Stimulated activated CD4-positive, alpha-beta T cell treated with anti-CD3 and anti-CD28 coated beads, Interleukin-15, amount 100 ng/mL, for 24 hours (primary cell): ENCODE results near the gene HMX1.
A peak's percentile ranks its signal among the peaks of the same experiment; 100 is the strongest.

Source experiments
- DNase-seq: peaks from one replicate; pipeline ENCODE4 v3.0.0-alpha.2; 2020

HMX1 gene

DNA sequence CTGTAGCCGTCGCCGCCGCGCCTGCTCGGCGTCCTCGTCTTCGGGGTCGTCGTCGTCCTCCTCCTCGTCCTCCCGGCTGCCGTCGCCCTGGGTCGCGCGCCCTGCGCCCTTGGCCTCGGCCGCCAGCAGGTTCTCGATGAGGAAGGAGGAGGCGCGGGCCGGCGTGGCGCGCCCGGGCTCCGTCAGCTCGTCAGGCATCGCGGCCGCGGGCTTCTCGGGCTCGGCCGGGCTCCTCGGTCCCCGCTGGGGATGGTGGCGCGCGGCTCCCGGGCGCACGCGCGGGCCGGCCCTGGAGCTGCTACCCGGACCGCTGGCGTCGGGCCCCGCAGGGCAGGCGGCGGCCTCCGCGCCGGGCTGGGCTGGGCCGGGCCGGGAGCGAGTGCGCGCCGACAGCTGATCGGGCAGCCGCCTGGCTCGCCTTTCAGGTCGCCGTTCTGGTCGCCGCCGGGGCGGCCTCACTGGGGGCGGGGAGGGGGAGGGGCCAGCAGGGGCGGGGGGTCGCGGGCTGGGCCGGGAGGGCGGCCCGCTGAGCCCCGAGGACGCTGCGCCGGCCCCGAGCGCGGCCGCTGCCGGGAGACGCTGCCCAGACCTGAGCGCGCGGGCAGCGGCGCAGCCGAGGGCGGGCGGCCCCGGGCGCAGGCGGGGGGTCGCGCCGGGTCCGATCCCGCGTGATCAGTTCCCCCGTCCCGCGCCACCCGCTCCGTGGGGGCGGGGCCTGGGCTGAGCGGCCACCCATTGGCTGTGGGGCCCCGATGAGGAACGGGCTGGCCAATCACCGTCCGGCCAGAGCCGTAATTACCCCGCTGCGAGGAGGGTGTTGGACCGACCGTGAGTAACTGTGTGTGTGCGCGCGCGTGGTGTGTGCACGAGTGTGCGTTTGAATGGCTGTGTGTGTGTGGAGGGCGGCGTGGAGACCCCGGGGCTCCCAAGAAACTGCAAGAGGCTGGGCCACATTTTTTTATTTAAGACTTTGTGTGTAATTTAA, at the start of gene HMX1:
HMX1 (minus strand) TSS at position 423 of the 985 bp plus-strand sequence; CDS start at position 198, 225 bp downstream.
- peak; percentile 22 for DNase-seq

DNA sequence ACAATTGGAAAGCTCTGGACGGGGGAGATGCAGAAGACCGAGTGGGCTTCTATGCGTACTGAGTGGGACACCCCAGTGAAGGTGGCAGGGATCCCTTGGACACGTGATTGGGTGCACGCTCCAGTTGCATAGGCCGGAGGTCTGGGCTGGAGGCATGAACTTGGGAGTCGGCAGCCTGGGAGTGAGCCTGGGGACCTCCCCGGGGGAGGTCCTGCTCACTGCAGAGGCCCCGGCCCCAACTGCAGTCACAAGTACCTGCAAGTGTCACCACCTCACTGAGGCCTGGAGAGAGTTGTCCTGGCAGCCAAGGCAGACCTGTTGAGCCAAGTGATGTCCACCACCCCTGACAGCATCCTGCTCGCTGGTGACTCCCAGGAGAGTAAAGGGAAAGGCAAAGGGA, 49.3 kb upstream of the HMX1 start:
- DNase-seq, result no peak

DNA sequence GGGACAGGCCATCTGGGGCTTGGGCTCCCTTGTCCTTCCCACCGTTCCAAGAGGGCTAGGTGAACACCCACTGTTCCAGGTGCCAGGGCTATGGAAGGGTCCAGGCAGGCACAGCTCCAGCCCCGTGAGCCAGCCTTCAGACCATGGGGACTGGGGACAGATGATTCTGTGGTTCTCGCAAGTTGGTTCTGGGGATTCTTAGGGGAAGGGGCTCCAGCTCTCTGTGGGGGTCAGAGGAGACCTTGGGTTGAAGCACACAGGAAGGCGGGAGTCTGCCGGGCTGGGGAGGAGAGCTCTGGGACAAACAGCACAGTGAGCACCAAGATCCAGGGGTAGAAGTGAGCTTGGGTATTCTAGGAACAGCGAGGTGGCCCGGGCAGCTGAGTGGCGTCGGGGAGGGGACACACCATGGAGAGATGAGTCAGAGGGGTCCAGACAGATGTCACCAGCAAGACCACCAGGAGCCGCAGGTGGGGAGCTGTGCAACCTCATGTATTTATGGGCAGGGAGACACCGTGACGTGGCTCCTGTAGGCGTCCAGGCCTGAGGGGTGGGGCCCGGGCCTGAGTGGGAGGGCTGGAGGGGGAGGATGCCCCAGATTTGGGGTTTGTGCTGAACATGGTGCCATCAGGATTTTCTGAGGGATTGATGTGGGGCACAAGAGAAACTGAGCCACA, 48.8 kb upstream of the HMX1 start:
- DNase-seq, result no peak

- DNase-seq, result no peak
These were observed 48.1 kb upstream of the HMX1 start for GRCh38 chr4:8919651-8920288.

- peak; percentile 80 for DNase-seq
These were observed 46.5 kb upstream of the HMX1 start for GRCh38 chr4:8917868-8918783.

GRCh38 chr4:8917321-8917811, 45.7 kb upstream of the HMX1 start:
- no peak for DNase-seq

DNA sequence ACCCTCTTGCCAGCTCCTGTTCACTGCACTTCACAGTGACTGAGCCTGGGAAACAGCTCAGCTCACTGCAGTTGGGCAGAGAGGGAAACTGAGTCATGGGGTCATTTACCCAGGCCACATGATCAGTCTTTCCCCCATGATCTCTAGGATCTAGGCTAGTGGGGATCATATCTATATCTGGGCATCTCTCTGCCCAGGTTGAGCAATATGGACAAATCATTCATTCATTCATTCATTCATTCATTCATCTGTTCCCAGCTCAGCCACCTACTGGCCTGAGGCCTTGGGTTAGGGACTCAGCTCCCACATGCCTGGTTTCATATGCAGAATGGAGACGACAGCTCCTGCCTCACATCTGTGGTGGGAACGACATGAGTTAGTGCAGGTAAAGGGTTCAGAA, 45.3 kb upstream of the HMX1 start:
- no peak for DNase-seq

- no peak for DNase-seq
These were observed 44.8 kb upstream of the HMX1 start for GRCh38 chr4:8916351-8916885.

DNA sequence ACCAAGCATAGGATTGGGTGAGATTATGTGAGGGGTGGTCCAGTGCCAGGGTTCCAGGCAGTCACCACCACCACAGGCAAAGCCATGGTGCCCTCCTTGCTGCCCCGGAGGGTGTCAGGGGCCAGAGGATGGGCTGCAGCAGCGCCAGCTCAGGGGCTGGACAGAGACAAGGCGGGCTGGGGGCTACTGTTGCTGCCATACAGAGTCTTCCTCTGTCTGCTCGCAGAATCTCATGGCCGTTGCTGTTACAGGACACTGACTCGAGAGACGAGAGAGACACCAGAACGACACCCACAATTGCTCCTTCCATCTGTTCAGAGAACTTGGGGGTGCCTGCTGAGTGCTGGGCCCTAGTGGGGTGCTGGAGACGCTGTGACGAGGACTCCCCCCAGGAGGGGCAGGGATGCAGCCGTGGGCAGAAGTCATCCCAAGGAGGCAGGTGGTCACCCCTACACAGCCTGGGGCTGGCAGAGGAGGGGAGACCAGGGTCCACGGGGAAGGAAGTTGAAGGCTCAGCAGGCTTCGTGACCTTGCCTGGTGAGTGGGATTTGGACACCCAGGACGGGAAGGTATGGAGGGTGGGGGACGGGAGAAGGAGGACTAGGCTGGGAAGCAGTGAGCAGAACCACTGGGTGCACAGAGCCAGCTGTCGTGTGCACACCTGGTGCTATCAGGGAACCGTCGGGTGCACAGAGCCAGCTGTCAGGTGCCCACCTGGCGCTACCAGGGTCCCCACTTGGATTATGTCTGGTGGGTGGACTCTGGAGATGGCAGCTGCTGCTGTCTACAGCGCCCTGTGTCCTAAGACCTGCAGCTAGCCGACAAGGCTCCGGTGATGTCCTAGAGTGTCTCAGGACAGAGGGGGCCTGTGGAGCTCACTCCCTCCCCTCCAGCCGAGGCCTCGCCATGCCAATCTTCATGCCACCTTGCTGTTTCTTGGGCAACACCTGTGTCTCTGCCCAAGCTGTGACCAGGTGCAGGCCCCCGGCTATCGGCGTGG, 43.9 kb upstream of the HMX1 start:
- no peak for DNase-seq

DNA sequence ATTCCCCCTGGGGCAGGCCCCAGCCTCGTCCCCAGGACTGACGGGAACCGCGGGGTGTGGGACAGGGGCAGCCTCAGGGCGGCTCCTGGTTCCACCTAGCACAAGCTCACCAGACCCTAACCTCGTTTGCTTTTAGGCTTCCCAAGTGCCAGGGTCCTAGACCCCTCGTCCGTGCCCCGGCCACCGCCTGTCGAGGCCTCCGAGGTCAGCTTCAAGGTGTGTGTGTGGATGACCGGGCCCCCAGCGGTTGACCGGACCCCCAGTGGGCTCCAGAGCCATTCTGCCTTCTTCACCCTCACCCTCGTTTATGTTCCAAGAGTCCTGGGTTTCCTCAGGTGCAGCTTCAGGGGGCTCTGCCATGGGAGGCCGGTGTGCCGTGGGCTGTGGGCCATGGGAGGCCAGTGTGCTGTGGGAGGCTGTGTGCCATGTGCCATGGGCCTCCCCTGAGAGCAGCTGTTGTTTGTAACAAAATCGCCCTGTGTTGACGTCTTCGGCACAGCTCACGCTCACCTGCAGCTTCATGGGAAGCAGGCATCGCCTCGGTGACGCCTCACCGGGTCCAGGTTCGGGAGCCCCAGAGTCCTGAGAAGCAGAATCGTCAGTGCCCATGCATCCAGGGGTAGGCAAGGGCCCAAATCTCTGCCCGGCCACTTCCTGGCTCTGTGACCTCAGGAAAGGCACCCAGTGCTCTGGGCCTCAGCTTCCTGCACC, 43.0 kb upstream of the HMX1 start:
- no peak for DNase-seq

- DNase-seq, result no peak
These were observed 42.3 kb upstream of the HMX1 start for GRCh38 chr4:8913858-8914460.

GRCh38 chr4:8913121-8913857, 41.6 kb upstream of the HMX1 start:
- DNase-seq, result no peak

DNA sequence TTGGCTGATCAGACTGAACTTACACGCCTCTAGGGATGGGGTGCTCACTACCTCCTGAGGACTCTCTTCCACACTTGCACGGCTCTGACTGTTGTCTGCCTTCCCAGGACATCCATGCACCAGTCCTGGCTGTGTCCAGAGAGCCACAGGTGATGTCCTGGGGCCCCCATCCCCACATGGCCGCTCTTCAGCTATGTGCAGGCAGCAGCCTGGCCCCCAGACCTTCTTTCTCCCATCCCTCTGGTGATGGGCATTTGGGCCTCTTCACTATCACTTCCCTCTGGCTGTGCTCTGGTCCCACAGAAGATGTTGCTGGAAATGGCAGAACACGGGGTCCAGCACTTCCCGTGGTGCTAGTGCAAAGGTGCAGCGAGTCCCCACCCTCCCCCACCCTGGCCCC, 40.9 kb upstream of the HMX1 start:
- DNase-seq, result no peak

GRCh38 chr4:8912089-8912455, 40.4 kb upstream of the HMX1 start:
- no peak for DNase-seq

- DNase-seq, result no peak
These were observed 39.9 kb upstream of the HMX1 start for GRCh38 chr4:8911316-8912088.

- no peak for DNase-seq
These were observed 39.2 kb upstream of the HMX1 start for GRCh38 chr4:8910822-8911315.

DNA sequence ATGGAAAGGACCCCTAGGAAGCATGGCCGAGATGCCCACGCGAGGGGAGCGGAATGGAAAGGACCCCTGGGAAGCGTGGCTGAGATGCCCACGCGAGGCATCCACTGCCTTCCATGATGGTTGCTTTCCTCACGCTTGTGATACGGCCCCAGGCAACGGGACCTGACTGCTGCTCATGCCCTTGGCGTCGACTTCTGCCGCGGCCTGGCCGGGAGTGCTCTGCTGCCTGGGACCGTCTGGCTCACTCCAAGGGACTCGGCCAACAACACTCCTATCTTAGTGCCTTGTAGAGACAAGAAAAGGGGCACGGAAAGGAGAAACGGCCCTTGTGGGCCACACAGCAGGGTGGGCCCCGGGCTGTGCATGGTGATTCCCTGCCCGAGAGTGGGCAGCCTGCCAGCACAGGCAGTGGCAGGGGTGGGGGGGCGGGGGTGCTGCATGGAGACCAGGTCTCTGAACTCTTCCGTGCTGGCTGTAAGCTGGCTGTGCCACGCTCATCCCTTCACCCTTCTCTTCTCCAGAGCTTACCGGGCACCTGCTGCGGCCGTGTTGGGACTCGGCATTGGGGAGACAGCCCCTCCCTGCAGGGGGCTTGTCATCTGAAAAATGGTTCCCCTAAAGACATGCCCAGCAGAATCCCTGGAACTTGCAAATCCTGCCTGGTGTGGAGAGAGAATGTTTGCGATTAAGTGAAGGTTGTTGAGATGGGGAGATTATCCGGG, 38.6 kb upstream of the HMX1 start:
- no peak for DNase-seq
